GM23338 (cell line): ENCODE data around the gene ABCG8.

Source experiments
- CREB1 ChIP-seq: fragments of 250-450 bp; sonication (Bioruptor Pico); IDR thresholded peaks from 2 replicates; pipeline ENCODE4 v1.5.0; 2020; ENCODE audit warnings: low read depth, mild to moderate bottlenecking, moderate library complexity
- CTCF ChIP-seq, 2 experiments: fragments of 200-600 bp in 1 of 2; sonication (generic) in 1 of 2; conservative IDR thresholded peaks; 2 replicates each; pipeline versions ENCODE4 v1.5.1 to v1.6.1; 2016 to 2017; ENCODE audit warnings: antibody characterized with exemption in 2 of 2, low read depth in 2 of 2, mild to moderate bottlenecking in 2 of 2, moderate library complexity in 1 of 2
- EZH2 ChIP-seq: fragments of 200-600 bp; sonication (generic); IDR thresholded peaks from one replicate; pipeline ENCODE4 v1.8.0; 2017; ENCODE audit warnings: antibody characterized with exemption, mild to moderate bottlenecking, low read depth; ENCODE audit not compliant: unreplicated experiment
- EZH2phosphoT487 ChIP-seq: fragments of 200-600 bp; sonication (generic); IDR thresholded peaks from one replicate; pipeline ENCODE4 v1.8.1; 2018; ENCODE audit warnings: antibody characterized with exemption; ENCODE audit not compliant: unreplicated experiment
- JUNB ChIP-seq: IDR thresholded peaks from one replicate; pipeline ENCODE4 v1.6.1; 2016; ENCODE audit warnings: antibody characterized with exemption; ENCODE audit not compliant: unreplicated experiment
- POLR2AphosphoS5 ChIP-seq: IDR thresholded peaks from 2 replicates; pipeline ENCODE4 v1.6.1; 2016; ENCODE audit warnings: antibody characterized with exemption, low read depth
- STAT1 ChIP-seq: IDR thresholded peaks from one replicate; pipeline ENCODE4 v1.6.1; 2016; ENCODE audit warnings: antibody characterized with exemption; ENCODE audit not compliant: unreplicated experiment
- TF ChIP-seq, protein P1 (sequence below): IDR thresholded peaks from one replicate; pipeline ENCODE4 v1.6.1; 2018; ENCODE audit warnings: antibody characterized with exemption; ENCODE audit not compliant: unreplicated experiment
- TF ChIP-seq, protein P2 (sequence below): fragments of 250-450 bp; sonication (Bioruptor Pico); IDR thresholded peaks from 2 replicates; pipeline ENCODE4 v1.5.0; 2020; ENCODE audit warnings: mild to moderate bottlenecking, moderate library complexity

DNA sequence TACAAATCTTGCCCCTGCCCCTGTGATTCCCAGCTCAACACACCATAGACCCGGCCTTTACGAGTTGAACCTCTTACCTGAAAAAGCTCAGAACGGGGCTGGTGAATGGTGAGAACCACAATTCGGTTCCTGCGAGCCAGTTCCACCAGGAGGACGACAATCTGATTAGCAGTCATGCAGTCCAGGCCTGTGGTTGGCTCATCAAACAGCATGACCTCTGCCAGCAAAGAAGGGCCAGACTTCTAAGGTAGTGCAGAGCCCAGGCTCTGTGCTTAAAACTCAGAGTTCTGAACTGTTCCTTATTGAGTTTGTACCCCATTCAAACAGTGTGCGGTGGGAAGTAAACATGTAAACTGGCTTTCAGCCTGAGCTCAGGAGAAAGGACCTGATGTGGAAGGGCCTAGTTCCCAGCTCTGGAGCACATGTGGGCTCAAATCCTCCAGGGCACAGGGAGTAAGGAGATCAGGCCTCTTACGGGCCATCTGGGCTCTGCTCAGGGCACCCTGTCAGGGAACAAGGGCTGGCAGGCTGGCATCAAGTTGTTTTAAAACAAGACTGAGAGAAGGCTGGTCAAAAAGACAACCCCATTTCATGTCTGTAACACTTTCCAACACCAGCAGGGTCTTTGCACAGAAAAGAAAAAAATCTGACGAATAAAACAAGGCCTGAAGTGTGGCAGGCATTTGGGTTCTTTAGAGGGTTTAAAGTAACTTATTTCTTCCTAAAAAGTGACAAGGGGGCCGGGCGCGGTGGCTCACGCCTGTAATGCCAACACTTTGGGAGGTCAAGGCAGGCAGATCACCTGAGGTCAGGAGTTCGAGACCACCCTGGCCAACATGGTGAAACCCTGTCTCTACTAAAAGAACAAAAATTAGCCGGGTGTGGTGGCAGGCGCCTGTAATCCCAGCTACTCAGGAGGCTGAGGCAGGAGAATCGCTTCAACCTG is 12.2 kb upstream of the ABCG8 start:
- TF ChIP-seq CTCF (conservative IDR thresholded peaks at IDR 0.05; ENCODE audit: low read depth in 2 of 2) = no peak
- TF ChIP-seq POLR2AphosphoS5 = no peak
- no peak for TF ChIP-seq EZH2
- TF ChIP-seq JUNB = no peak
- TF ChIP-seq, protein P1, sequence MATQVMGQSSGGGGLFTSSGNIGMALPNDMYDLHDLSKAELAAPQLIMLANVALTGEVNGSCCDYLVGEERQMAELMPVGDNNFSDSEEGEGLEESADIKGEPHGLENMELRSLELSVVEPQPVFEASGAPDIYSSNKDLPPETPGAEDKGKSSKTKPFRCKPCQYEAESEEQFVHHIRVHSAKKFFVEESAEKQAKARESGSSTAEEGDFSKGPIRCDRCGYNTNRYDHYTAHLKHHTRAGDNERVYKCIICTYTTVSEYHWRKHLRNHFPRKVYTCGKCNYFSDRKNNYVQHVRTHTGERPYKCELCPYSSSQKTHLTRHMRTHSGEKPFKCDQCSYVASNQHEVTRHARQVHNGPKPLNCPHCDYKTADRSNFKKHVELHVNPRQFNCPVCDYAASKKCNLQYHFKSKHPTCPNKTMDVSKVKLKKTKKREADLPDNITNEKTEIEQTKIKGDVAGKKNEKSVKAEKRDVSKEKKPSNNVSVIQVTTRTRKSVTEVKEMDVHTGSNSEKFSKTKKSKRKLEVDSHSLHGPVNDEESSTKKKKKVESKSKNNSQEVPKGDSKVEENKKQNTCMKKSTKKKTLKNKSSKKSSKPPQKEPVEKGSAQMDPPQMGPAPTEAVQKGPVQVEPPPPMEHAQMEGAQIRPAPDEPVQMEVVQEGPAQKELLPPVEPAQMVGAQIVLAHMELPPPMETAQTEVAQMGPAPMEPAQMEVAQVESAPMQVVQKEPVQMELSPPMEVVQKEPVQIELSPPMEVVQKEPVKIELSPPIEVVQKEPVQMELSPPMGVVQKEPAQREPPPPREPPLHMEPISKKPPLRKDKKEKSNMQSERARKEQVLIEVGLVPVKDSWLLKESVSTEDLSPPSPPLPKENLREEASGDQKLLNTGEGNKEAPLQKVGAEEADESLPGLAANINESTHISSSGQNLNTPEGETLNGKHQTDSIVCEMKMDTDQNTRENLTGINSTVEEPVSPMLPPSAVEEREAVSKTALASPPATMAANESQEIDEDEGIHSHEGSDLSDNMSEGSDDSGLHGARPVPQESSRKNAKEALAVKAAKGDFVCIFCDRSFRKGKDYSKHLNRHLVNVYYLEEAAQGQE = no peak
- TF ChIP-seq, protein P2, sequence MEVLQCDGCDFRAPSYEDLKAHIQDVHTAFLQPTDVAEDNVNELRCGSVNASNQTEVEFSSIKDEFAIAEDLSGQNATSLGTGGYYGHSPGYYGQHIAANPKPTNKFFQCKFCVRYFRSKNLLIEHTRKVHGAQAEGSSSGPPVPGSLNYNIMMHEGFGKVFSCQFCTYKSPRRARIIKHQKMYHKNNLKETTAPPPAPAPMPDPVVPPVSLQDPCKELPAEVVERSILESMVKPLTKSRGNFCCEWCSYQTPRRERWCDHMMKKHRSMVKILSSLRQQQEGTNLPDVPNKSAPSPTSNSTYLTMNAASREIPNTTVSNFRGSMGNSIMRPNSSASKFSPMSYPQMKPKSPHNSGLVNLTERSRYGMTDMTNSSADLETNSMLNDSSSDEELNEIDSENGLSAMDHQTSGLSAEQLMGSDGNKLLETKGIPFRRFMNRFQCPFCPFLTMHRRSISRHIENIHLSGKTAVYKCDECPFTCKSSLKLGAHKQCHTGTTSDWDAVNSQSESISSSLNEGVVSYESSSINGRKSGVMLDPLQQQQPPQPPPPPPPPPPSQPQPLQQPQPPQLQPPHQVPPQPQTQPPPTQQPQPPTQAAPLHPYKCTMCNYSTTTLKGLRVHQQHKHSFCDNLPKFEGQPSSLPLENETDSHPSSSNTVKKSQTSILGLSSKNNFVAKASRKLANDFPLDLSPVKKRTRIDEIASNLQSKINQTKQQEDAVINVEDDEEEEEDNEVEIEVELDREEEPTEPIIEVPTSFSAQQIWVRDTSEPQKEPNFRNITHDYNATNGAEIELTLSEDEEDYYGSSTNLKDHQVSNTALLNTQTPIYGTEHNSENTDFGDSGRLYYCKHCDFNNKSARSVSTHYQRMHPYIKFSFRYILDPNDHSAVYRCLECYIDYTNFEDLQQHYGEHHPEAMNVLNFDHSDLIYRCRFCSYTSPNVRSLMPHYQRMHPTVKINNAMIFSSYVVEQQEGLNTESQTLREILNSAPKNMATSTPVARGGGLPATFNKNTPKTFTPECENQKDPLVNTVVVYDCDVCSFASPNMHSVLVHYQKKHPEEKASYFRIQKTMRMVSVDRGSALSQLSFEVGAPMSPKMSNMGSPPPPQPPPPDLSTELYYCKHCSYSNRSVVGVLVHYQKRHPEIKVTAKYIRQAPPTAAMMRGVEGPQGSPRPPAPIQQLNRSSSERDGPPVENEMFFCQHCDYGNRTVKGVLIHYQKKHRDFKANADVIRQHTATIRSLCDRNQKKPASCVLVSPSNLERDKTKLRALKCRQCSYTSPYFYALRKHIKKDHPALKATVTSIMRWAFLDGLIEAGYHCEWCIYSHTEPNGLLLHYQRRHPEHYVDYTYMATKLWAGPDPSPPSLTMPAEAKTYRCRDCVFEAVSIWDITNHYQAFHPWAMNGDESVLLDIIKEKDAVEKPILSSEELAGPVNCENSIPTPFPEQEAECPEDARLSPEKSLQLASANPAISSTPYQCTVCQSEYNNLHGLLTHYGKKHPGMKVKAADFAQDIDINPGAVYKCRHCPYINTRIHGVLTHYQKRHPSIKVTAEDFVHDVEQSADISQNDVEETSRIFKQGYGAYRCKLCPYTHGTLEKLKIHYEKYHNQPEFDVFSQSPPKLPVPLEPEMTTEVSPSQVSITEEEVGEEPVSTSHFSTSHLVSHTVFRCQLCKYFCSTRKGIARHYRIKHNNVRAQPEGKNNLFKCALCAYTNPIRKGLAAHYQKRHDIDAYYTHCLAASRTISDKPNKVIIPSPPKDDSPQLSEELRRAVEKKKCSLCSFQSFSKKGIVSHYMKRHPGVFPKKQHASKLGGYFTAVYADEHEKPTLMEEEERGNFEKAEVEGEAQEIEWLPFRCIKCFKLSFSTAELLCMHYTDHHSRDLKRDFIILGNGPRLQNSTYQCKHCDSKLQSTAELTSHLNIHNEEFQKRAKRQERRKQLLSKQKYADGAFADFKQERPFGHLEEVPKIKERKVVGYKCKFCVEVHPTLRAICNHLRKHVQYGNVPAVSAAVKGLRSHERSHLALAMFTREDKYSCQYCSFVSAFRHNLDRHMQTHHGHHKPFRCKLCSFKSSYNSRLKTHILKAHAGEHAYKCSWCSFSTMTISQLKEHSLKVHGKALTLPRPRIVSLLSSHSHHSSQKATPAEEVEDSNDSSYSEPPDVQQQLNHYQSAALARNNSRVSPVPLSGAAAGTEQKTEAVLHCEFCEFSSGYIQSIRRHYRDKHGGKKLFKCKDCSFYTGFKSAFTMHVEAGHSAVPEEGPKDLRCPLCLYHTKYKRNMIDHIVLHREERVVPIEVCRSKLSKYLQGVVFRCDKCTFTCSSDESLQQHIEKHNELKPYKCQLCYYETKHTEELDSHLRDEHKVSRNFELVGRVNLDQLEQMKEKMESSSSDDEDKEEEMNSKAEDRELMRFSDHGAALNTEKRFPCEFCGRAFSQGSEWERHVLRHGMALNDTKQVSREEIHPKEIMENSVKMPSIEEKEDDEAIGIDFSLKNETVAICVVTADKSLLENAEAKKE (CRISPR knock-in tag) = no peak
- no peak for TF ChIP-seq EZH2phosphoT487
- no peak for TF ChIP-seq STAT1
- no peak for TF ChIP-seq CREB1 (CRISPR knock-in tag)
